Right atrium auricular region (tissue), 2 donors: ENCODE measurements around the gene SOX6. TPM values are rescaled to one million over a fixed set of nuclear protein-coding genes. Genes with fewer than 3 reads are reported as not detected.

Source experiments
- DNase-seq: peaks from one replicate; pipeline ENCODE4 v3.0.0-alpha.2; 2019; ENCODE audit warnings: low spot score
- H3K27ac ChIP-seq, 2 donors: fragments of 200-600 bp; sonication (generic); 1 replicate in 1 of 2; 2 replicates in 1 of 2; pipeline ENCODE4 v1.5.1; 2016 to 2019
- H3K27me3 ChIP-seq, 2 donors: fragments of 200-600 bp; sonication (generic); one replicate each; pipeline versions ENCODE4 v1.5.1 to v1.6.0; 2017 to 2019
- H3K36me3 ChIP-seq: fragments of 200-600 bp; sonication (generic); one replicate; pipeline ENCODE4 v1.5.1; 2016
- H3K4me1 ChIP-seq, 2 donors: fragments of 200-600 bp; sonication (generic); one replicate each; pipeline versions ENCODE4 v1.5.1 to v1.6.0; 2017 to 2019
- H3K4me3 ChIP-seq, 2 donors: fragments of 200-600 bp; sonication (generic); 1 replicate in 1 of 2; 2 replicates in 1 of 2; pipeline ENCODE4 v1.5.1; 2017 to 2019; ENCODE audit warnings: mild to moderate bottlenecking in 1 of 2, moderate library complexity in 1 of 2
- H3K9me3 ChIP-seq, 2 donors: fragments of 200-600 bp; sonication (generic); one replicate each; pipeline ENCODE4 v1.5.1; 2019
- CTCF ChIP-seq, 2 donors: fragments of 200-600 bp; sonication (generic); IDR thresholded peaks; one replicate each; pipeline ENCODE4 v1.5.1; 2019; ENCODE audit warnings: antibody characterized with exemption in 2 of 2
- total RNA-seq, 2 donors: library from RNA; depleted of rRNA; stranded (reverse); fragments of >200 nt; gene quantifications; one replicate each; pipeline ENCODE4 v1.1.0, GENCODE V29; 2016

Gene SOX6
- total RNA-seq, 2 donors from 2014 or later: 13.5 to 14.3 TPM

GRCh38 chr11:15936011-15936410 lies 420.3 kb downstream of the SOX6 start:
- no peak for DNase-seq
- no peak overlapping the region for H3K27ac ChIP-seq
- TF ChIP-seq CTCF (IDR thresholded peaks at IDR 0.05): no peak
- peaks cover 0 to 1% of the 10 kb centered on the region in 2 donors for H3K4me1 ChIP-seq
- H3K4me3 ChIP-seq: no peak overlapping the region
- H3K36me3 ChIP-seq: no peaks in the 10 kb centered on the region
- no peaks in the 10 kb centered on the region for H3K9me3 ChIP-seq
- no peaks in the 10 kb centered on the region for H3K27me3 ChIP-seq

GRCh38 chr11:15935373-15935772 lies 421.0 kb downstream of the SOX6 start:
- H3K4me1 ChIP-seq: no peaks in the 10 kb centered on the region
- TF ChIP-seq CTCF (IDR thresholded peaks at IDR 0.05): no peak
- H3K27ac ChIP-seq: no peak overlapping the region
- no peak overlapping the region for H3K4me3 ChIP-seq
- no peak for DNase-seq
- no peaks in the 10 kb centered on the region for H3K36me3 ChIP-seq
- H3K9me3 ChIP-seq: no peaks in the 10 kb centered on the region
- H3K27me3 ChIP-seq: no peaks in the 10 kb centered on the region

- TF ChIP-seq CTCF (IDR thresholded peaks at IDR 0.05): no peak
- Histone ChIP-seq H3K36me3 (no peaks in the 10 kb centered on the region), H3K4me1 (no peaks in the 10 kb centered on the region), H3K4me3 (no peak overlapping the region), H3K27ac (no peak overlapping the region), H3K9me3 (no peaks in the 10 kb centered on the region), H3K27me3 (no peaks in the 10 kb centered on the region)
- DNase-seq: peak; percentile 28
Observed at GRCh38 chr11:15933886-15934625, 422.3 kb downstream of the SOX6 start.

- Histone ChIP-seq H3K27ac (no peak overlapping the region), H3K4me3 (no peak overlapping the region), H3K9me3 (no peaks in the 10 kb centered on the region), H3K36me3 (no peaks in the 10 kb centered on the region), H3K4me1 (peaks cover 0 to 7% of the 10 kb centered on the region in 2 donors), H3K27me3 (no peaks in the 10 kb centered on the region)
- DNase-seq: no peak
- no peak for TF ChIP-seq CTCF (IDR thresholded peaks at IDR 0.05)
Observed at GRCh38 chr11:15932417-15932816, 423.9 kb downstream of the SOX6 start.

- DNase-seq: no peak
- Histone ChIP-seq H3K36me3 (no peaks in the 10 kb centered on the region), H3K4me1 (peaks cover 0 to 7% of the 10 kb centered on the region in 2 donors), H3K27ac (no peak overlapping the region), H3K9me3 (no peaks in the 10 kb centered on the region), H3K27me3 (no peaks in the 10 kb centered on the region), H3K4me3 (no peak overlapping the region)
- no peak for TF ChIP-seq CTCF (IDR thresholded peaks at IDR 0.05)
Observed at GRCh38 chr11:15931497-15931896, 424.8 kb downstream of the SOX6 start.
